NCI-H1694 (cell line): Measurements from ENCODE around the gene ROPN1L.
"Not testable (repeated sequence)": the region's sequence is repeated elsewhere in the genome, so short reads cannot be mapped to it uniquely, and the experiment has no call there.

Source experiments
- DNase-seq: peaks from one replicate; lab custom pipeline; 2025; lab: John Stamatoyannopoulos, UW

The ROPN1L gene

DNA sequence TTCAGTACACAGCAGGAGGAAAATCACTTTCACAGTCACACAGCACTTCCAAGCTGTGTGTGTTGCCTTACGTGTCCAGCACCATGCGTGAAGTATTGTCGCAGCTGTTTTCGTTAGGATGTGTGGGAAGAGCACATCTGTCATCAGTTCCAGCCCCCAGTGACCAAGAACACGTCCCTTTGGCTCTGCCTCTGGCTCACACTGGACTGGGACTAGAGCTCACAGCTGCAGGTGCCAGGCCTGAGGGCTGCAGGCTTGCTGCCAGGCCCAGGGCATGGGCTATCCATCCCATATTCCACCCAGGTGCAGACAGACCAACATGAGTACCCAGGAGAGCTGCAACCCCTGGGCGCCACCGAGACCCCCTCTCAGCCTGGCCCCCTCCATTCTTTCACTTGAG lies 61.6 kb downstream of the ROPN1L start:
- DNase-seq = no peak

DNA sequence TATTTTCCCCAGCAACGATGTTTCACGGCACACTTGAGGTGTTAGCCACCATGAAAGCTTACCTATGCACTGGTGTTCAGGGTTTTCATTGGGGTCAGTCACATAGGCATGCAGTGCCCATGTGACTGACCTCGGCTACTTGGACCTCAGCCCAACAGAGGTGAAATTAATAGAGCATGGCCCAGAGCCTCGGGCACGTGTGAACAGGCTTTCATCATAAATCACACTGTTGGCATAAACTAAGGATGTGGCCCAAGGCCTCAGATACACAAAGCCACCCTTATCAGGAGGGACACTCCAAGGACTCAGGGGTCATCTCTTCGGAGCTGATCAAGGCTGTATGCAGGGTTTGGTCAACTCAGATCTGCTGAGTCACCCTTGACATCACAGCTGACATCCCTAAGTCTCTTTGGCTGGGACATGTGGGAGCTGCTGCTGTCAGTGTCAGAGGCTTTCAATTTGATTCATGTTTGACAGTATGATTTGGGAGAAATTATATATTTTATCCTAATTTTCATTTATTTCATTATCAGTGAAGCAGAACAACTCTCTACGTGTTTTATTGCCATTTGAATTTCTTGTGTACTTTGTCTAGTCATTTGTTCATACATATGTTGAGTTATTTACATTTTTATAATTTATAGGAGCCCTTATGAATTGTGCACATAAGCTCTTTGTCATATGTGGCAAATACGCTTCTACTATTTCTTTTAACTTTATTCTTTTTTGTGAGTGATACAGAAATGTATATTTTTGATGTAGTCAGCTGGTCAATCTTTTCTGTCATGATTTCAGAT lies 62.5 kb downstream of the ROPN1L start:
- no peak for DNase-seq

DNA sequence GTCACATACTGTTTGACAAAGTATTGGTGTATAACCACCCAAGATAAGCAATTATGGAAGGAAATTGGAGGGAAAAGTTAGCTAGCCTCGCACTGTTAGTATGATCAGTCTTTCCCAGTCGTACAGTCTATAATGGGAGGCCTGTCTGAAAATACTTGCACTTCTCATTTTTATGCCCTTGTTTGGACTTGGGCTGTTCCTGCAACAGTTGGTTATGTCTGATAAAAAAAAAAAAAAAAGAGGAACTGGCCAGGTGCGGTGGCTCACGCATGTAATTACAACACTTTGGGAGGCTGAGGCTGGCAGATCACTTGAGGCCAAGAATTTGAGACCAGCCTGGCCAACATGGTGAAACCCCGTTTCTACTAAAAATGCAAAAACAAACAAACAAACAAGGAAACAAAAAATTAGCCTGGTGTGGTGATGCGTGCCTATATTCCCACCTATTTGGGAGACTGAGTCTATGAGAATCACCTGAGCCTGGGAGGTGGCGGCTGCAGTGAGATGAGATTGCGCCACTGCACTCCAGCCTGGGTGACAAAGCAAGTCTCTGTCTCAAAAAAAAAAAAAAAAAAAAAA lies 63.9 kb downstream of the ROPN1L start:
- no peak for DNase-seq

DNA sequence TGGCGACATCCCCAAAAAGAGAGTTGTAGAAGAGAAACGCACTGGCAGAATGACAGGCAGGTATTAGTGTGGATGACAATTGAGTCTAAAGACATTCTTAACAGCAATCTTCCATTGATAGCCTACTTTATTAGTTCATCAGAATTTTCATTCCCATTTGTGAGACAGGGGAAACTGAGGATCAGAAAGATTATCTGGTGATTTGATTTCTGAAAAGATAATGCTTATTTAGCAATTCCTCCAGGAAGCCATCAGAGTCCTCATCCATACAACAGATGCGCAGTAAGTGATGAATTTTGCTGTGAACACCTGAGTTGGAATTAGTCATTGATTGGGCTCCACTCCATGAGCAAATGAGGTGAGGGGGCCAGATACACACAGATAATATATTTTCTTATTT lies 64.9 kb downstream of the ROPN1L start:
- no peak for DNase-seq

DNA sequence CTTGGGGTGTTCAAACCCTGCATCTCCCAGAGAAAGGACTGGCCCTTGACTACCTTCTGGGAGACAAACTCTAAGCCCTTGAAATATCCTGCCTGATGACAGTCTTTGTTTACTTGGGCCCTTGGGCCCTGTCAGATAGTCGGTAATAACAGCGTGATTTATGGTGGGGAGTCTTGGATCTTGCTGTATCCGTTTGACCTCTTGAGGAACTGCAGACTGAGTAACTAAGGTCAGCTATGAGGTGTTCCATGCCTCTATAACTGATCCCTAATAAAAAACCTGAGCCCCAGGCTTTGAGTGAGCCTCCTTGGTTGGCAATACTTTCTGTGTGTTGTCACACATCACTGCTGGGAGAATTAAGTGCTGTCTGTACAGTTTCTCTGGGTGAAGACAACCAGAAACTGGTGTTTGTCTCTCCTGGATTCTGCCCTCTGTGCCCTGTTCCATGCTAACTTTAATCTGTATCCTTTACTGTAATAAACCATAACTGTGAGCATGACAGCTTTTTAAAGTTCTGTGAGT lies 66.0 kb downstream of the ROPN1L start:
- no peak for DNase-seq

DNA sequence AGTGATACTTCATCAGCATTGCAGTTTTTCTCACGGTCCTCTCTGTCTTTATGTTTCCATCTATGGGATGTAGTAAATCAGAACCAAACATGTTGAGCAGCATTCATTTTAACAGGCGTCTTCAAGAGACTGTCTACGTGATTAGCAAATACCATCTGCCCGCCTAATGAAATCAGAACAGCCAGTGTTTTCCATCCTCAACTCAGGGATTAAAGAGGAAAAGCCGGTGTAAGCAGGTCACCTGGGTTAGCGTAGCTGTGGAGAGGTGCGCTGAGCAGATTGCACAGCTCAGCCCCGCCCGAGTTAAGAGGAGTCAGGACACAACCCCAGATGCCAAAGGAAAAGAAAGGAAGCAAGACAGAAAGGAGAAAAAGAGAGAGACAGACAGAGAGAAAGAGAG lies 67.9 kb downstream of the ROPN1L start:
- DNase-seq = peak; percentile 65

DNA sequence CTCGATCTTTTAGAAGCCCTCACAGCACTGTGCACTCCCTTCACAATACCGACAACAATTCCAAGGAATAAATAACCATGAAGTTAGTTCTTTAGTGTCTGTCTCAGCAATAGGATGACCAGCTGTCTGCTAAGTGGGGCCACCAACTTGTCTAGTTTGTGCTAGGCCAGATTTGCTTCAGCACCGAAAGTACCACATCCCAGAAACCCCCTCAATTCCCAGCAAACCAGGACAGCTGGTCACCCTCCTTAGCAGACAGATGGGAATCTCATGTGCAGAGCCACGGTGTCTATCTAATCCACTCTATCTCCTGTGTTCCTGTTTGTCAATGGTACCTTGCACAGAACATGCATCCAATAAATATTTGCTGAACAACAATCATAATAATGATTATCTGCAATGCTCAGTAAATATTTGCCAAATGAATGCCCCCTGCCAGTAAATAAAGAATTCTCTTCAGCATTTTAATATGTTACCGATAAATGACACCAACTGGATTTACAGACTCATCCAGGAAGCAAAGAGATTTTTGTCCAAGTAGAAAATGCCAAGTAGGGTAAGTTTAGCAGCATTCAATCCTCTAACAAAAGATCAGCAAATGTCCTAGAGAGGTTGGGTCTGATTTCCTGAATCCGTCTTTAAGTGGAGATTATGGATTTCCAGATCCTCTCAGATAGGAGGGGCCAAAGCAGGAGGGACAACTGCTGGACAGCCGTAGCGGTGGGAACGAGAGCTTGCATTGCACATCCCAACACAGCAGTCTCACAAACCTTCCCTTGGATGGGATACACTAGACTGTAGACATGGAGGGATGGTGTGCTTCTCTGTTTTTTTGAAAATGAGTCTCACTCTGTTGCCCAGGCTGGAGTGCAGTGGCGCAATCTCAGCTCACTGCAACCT lies 70.3 kb downstream of the ROPN1L start:
- DNase-seq = peak; percentile 39

DNA sequence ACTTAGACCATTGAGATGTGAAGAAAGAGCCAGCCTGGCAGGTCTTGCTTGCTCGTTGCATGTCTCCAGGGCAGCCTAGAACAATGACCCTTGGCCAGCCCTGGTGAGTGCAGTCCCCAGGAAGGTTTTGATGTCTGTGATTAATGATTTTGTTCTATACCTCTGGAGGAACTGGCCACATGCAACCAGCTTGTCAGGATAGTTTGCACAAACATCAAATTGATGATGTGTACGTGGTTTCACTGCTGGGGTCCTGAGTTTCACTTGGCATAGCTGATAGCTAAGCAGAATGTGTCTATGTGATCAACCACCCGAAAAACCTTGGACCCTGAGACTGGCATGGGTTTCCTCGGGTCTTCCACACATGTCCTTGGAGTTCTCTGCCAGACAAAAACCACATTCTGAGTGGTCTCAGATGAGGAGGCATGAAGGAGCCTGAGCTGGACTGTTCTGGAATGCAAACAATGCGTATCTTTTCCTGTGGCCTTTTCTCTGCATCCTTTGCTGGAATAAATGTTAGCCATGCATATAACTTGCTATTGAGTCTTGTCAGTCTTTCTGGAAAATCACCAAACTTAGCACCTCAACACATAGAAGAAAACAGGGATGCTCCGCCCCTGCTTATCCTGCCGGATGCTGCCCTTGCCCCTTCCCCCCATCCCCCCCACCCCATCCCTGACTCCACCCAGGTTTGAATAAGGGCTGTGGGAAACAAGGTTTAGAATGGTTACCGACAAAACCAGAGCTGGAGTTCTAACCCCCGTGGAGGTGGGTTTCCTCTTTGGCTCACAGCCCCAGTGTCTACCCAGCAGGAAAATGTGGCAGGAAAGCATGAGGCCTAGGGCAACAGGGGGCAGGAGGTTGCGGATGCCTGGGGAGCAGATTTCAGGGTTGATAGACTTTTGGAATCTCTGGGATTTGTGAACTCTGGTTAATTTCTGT lies 72.1 kb downstream of the ROPN1L start:
- no peak for DNase-seq

DNA sequence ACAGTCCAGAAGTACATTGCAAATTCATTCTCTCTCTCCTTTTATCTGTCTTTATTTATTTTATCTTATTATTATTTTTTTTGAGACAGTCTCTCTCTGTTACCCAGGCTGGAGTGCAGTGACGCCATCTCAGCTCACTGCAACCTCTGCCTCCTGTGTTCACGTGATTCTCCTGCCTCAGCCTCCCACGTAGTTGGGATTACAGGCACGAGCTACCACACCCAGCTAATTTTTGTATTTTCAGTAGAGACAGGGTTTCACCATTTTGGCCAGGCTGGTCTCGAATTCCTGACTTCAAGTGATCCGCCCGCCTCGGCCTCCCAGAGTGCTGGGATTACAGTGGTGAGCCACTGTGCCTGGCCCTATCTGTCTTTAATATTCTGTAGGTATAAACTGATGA lies 72.9 kb downstream of the ROPN1L start:
- DNase-seq = not testable (repeated sequence)
